NT2/D1 (cell line): ENCODE data around the gene SIX1.

Experiments used
- DNase-seq: peaks from one replicate; pipeline ENCODE4 v3.0.0-alpha.2; 2011; ENCODE audit warnings: low read depth, low spot score
- H3K27me3 ChIP-seq: 2 replicates; pipeline ENCODE4 v1.6.0; 2011; ENCODE audit warnings: mild to moderate bottlenecking; ENCODE audit not compliant: insufficient read length, insufficient read depth
- H3K36me3 ChIP-seq: 2 replicates; pipeline ENCODE4 v1.6.1; 2011; ENCODE audit warnings: mild to moderate bottlenecking, low read length, mixed read lengths; ENCODE audit not compliant: insufficient read depth, insufficient read length
- H3K4me1 ChIP-seq: 2 replicates; pipeline ENCODE4 v1.5.1; 2011; ENCODE audit not compliant: insufficient read depth, insufficient read length
- H3K4me3 ChIP-seq: 2 replicates; pipeline ENCODE4 v1.5.1; 2011; ENCODE audit warnings: low read depth; ENCODE audit not compliant: insufficient read length
- H3K9ac ChIP-seq: 2 replicates; pipeline ENCODE4 v1.6.0; 2011; ENCODE audit warnings: low read depth; ENCODE audit not compliant: insufficient read length
- H3K9me3 ChIP-seq: 2 replicates; pipeline ENCODE4 v1.5.1; 2011; ENCODE audit warnings: mild to moderate bottlenecking, low read length; ENCODE audit not compliant: insufficient read depth
- SUZ12 ChIP-seq: IDR thresholded peaks from 2 replicates; pipeline ENCODE4 v1.6.1; 2011; ENCODE audit not compliant: insufficient read length, insufficient read depth; ENCODE audit errors: extremely low read depth
- YY1 ChIP-seq: IDR thresholded peaks from 2 replicates; pipeline ENCODE4 v1.6.1; 2011; ENCODE audit not compliant: insufficient read length, insufficient read depth
- ZNF274 ChIP-seq: IDR thresholded peaks from 2 replicates; pipeline ENCODE4 v1.6.1; 2011; ENCODE audit warnings: mild to moderate bottlenecking, low read depth, low read length

The SIX1 gene

GRCh38 chr14:60648934-60649874, at the start of gene SIX1:
Gene SIX1 (minus strand): TSS chr14:60649477. CDS start chr14:60649189, 288 bp downstream.
- TF ChIP-seq SUZ12, result peak; percentile 91
- no peak for TF ChIP-seq YY1
- Histone ChIP-seq H3K4me1 (peaks cover 10% of the 10 kb centered on the region), H3K36me3 (no peaks in the 10 kb centered on the region), H3K9me3 (no peaks in the 10 kb centered on the region), H3K4me3 (peak within 1 kb of the TSS; percentile 40), H3K27me3 (peaks cover 99% of the 10 kb centered on the region), H3K9ac (peak within 1 kb of the TSS; percentile 56)
- peak; percentile 79 for DNase-seq

GRCh38 chr14:60695327-60695726, 46.0 kb upstream of the SIX1 start:
- DNase-seq, result no peak
- no peak for TF ChIP-seq SUZ12
- no peak for TF ChIP-seq YY1
- no peak for TF ChIP-seq ZNF274
- H3K9me3 ChIP-seq, result peaks cover 7% of the 10 kb centered on the region; the same call in 1 of the 2 replicates
- no peaks in the 10 kb centered on the region for H3K27me3 ChIP-seq
- H3K9ac ChIP-seq, result no peak overlapping the region
- H3K36me3 ChIP-seq, result no peaks in the 10 kb centered on the region
- no peak overlapping the region for H3K4me3 ChIP-seq
- H3K4me1 ChIP-seq, result no peaks in the 10 kb centered on the region

GRCh38 chr14:60691383-60692113, 42.3 kb upstream of the SIX1 start:
- DNase-seq, result no peak
- H3K4me1 ChIP-seq, result no peaks in the 10 kb centered on the region

GRCh38 chr14:60686865-60687264, 37.6 kb upstream of the SIX1 start:
- Histone ChIP-seq H3K9ac (no peak overlapping the region), H3K36me3 (no peaks in the 10 kb centered on the region), H3K4me3 (no peak overlapping the region), H3K9me3 (no peaks in the 10 kb centered on the region), H3K27me3 (no peaks in the 10 kb centered on the region), H3K4me1 (no peaks in the 10 kb centered on the region)
- DNase-seq, result no peak
- no peak for TF ChIP-seq ZNF274
- TF ChIP-seq SUZ12, result no peak
- TF ChIP-seq YY1, result no peak

More at GRCh38 chr14:60691383-60692113, 42.3 kb upstream of the SIX1 start:
- Histone ChIP-seq H3K9ac (no peak overlapping the region), H3K4me3 (no peak overlapping the region), H3K9me3 (no peaks in the 10 kb centered on the region), H3K36me3 (no peaks in the 10 kb centered on the region), H3K27me3 (no peaks in the 10 kb centered on the region)
- TF ChIP-seq YY1 (no peak), ZNF274 (no peak), SUZ12 (no peak)

- Histone ChIP-seq H3K9me3 (no peaks in the 10 kb centered on the region), H3K36me3 (no peaks in the 10 kb centered on the region), H3K27me3 (no peaks in the 10 kb centered on the region), H3K4me3 (no peak overlapping the region), H3K9ac (no peak overlapping the region), H3K4me1 (no peaks in the 10 kb centered on the region)
- DNase-seq, result no peak
- TF ChIP-seq ZNF274 (no peak), SUZ12 (no peak), YY1 (no peak)
Observed at GRCh38 chr14:60684203-60684602, 34.9 kb upstream of the SIX1 start.

GRCh38 chr14:60681271-60681670, 32.0 kb upstream of the SIX1 start:
- H3K4me1 ChIP-seq, result no peaks in the 10 kb centered on the region
- TF ChIP-seq ZNF274, result no peak
- TF ChIP-seq SUZ12, result no peak
- TF ChIP-seq YY1, result no peak
- H3K36me3 ChIP-seq, result no peaks in the 10 kb centered on the region
- no peak overlapping the region for H3K9ac ChIP-seq
- no peak overlapping the region for H3K4me3 ChIP-seq
- DNase-seq, result no peak
- no peaks in the 10 kb centered on the region for H3K27me3 ChIP-seq
- H3K9me3 ChIP-seq, result no peaks in the 10 kb centered on the region

- TF ChIP-seq SUZ12 (no peak), YY1 (no peak), ZNF274 (no peak)
Observed at GRCh38 chr14:60680511-60680910, 31.2 kb upstream of the SIX1 start.

More at GRCh38 chr14:60680511-60680910, 31.2 kb upstream of the SIX1 start:
- Histone ChIP-seq H3K4me1 (no peaks in the 10 kb centered on the region), H3K9ac (no peak overlapping the region), H3K9me3 (no peaks in the 10 kb centered on the region), H3K4me3 (no peak overlapping the region), H3K27me3 (no peaks in the 10 kb centered on the region), H3K36me3 (no peaks in the 10 kb centered on the region)
- DNase-seq, result no peak
